GM23338 (cell line): ENCODE results near the gene CATSPERE. TPM values are rescaled to one million over a fixed set of nuclear protein-coding genes. Genes with fewer than 3 reads are reported as not detected.

Experiments
- ATAC-seq: fragments of 200-7000 bp; cut with Tn5 transposase; 3 replicates; pipeline ENCODE4 v1.9.1; 2020
- DNase-seq: peaks from one replicate; pipeline ENCODE4 v3.0.0-alpha.2; 2015; ENCODE audit warnings: low spot score
- H2AFZ ChIP-seq: fragments of 200-600 bp; sonication (generic); 2 replicates; pipeline ENCODE4 v1.8.0; 2016; ENCODE audit warnings: antibody characterized with exemption, mild to moderate bottlenecking, moderate library complexity
- H3F3A ChIP-seq: fragments of 200-600 bp; sonication (generic); replicated peaks from 2 replicates; pipeline ENCODE4 v1.8.0; 2017; ENCODE audit warnings: antibody characterized with exemption, mixed run types, low read depth
- H3K27ac ChIP-seq: fragments of 200-600 bp; sonication (generic); 2 replicates; pipeline ENCODE4 v1.6.1; 2016; ENCODE audit warnings: low read depth
- H3K27me3 ChIP-seq: fragments of 200-600 bp; sonication (generic); 2 replicates; pipeline ENCODE4 v1.8.0; 2016; ENCODE audit warnings: mild to moderate bottlenecking, mixed run types, moderate library complexity; ENCODE audit not compliant: insufficient read depth
- H3K36me3 ChIP-seq: fragments of 200-600 bp; sonication (generic); 2 replicates; pipeline ENCODE4 v1.8.0; 2016; ENCODE audit warnings: mild to moderate bottlenecking; ENCODE audit not compliant: insufficient read depth
- H3K4me1 ChIP-seq: fragments of 200-600 bp; sonication (generic); 2 replicates; pipeline ENCODE4 v1.8.0; 2016; ENCODE audit warnings: mild to moderate bottlenecking, moderate library complexity; ENCODE audit not compliant: insufficient read depth
- H3K4me2 ChIP-seq: fragments of 200-600 bp; sonication (generic); 2 replicates; pipeline ENCODE4 v1.7.1; 2017; ENCODE audit warnings: mixed run types
- H3K4me3 ChIP-seq: fragments of 200-600 bp; sonication (generic); 2 replicates; pipeline ENCODE4 v1.6.1; 2016; ENCODE audit warnings: mixed run types
- H3K79me2 ChIP-seq: fragments of 200-600 bp; sonication (generic); replicated peaks from 2 replicates; pipeline ENCODE4 v1.8.0; 2017; ENCODE audit warnings: mild to moderate bottlenecking; ENCODE audit not compliant: insufficient read depth
- H3K9me2 ChIP-seq: fragments of 200-600 bp; sonication (generic); 2 replicates; pipeline ENCODE4 v1.8.0; 2017; ENCODE audit not compliant: insufficient read depth
- H4K20me1 ChIP-seq: fragments of 200-600 bp; sonication (generic); replicated peaks from 2 replicates; pipeline ENCODE4 v1.8.0; 2017; ENCODE audit warnings: mild to moderate bottlenecking; ENCODE audit not compliant: insufficient read depth
- H3K27ac Mint-ChIP-seq: 2 replicates; pipeline ENCODE4 v1.8.0; 2020; ENCODE audit warnings: inconsistent platforms, mild to moderate bottlenecking, moderate library complexity, mixed read lengths
- H3K27me3 Mint-ChIP-seq: 3 replicates; pipeline ENCODE4 v1.8.0; 2022; ENCODE audit warnings: low read depth, mild to moderate bottlenecking, moderate library complexity, mixed read lengths, inconsistent platforms; ENCODE audit not compliant: insufficient read depth, poor library complexity
- H3K36me3 Mint-ChIP-seq: 3 replicates; pipeline ENCODE4 v1.8.0; 2021; ENCODE audit warnings: low read depth, mild to moderate bottlenecking, inconsistent platforms, moderate library complexity, mixed read lengths
- H3K4me1 Mint-ChIP-seq: 3 replicates; pipeline ENCODE4 v1.8.0; 2020; ENCODE audit warnings: mild to moderate bottlenecking, inconsistent platforms, mixed read lengths
- H3K4me3 Mint-ChIP-seq: 3 replicates; pipeline ENCODE4 v1.8.0; 2021; ENCODE audit warnings: moderate library complexity, mild to moderate bottlenecking, inconsistent platforms, mixed read lengths
- H3K9me3 Mint-ChIP-seq: 3 replicates; pipeline ENCODE4 v1.8.0; 2020; ENCODE audit warnings: moderate library complexity, mild to moderate bottlenecking, inconsistent platforms, mixed read lengths
- CREB1 ChIP-seq: fragments of 250-450 bp; sonication (Bioruptor Pico); IDR thresholded peaks from 2 replicates; pipeline ENCODE4 v1.5.0; 2020; ENCODE audit warnings: low read depth, mild to moderate bottlenecking, moderate library complexity
- CTCF ChIP-seq, 2 experiments: fragments of 200-600 bp in 1 of 2; sonication (generic) in 1 of 2; conservative IDR thresholded peaks; 2 replicates each; pipeline versions ENCODE4 v1.5.1 to v1.6.1; 2016 to 2017; ENCODE audit warnings: antibody characterized with exemption in 2 of 2, low read depth in 2 of 2, mild to moderate bottlenecking in 2 of 2, moderate library complexity in 1 of 2
- NANOG ChIP-seq: IDR thresholded peaks from 2 replicates; pipeline ENCODE4 v1.6.1; 2016; ENCODE audit warnings: antibody characterized with exemption, borderline replicate concordance
- STAT1 ChIP-seq: IDR thresholded peaks from one replicate; pipeline ENCODE4 v1.6.1; 2016; ENCODE audit warnings: antibody characterized with exemption; ENCODE audit not compliant: unreplicated experiment
- ZNF114 ChIP-seq: fragments of 250-450 bp; sonication (Bioruptor Pico); IDR thresholded peaks from 2 replicates; pipeline ENCODE4 v1.5.0; 2020; ENCODE audit warnings: mild to moderate bottlenecking, moderate library complexity
- ZNF331 ChIP-seq: fragments of 250-450 bp; sonication (Bioruptor Pico); IDR thresholded peaks from 2 replicates; pipeline ENCODE4 v1.5.0; 2020; ENCODE audit warnings: low read depth, mild to moderate bottlenecking, moderate library complexity
- ZNF462 ChIP-seq: fragments of 250-450 bp; sonication (Bioruptor Pico); IDR thresholded peaks from 2 replicates; pipeline ENCODE4 v1.5.0; 2020; ENCODE audit warnings: mild to moderate bottlenecking, moderate library complexity
- polyA plus RNA-seq: library from polyadenylated mRNA; unstranded; fragments of >200 nt; fragmentation: Nextera tagmentation; extraction: Ambion mirVana; gene quantifications from 2 replicates; pipeline ENCODE4 v1.2.1, GENCODE V29; 2016
- total RNA-seq: library from RNA; depleted of rRNA; stranded (reverse); fragments of >200 nt; shearing (Covaris generic); gene quantifications from 2 replicates; pipeline ENCODE4 v1.2.3, GENCODE V29; 2014

The CATSPERE gene
- total and polyA plus RNA-seq, 2 experiments from 2014 or later, result 0.70 TPM; not detected in 1

- TF ChIP-seq ZNF462 (CRISPR knock-in tag) (no peak), ZNF114 (CRISPR knock-in tag) (no peak), NANOG (no peak)
Measured at GRCh38 chr1:244585867-244586266, 124.8 kb downstream of the CATSPERE start (continued).

GRCh38 chr1:244590670-244591069 lies 129.6 kb downstream of the CATSPERE start:
- no peak overlapping the region for H3K4me3 Mint-ChIP-seq
- no peaks in the 10 kb centered on the region for H4K20me1 ChIP-seq
- H2AFZ ChIP-seq, result no peak overlapping the region
- peaks cover 12% of the 10 kb centered on the region for H3K9me3 Mint-ChIP-seq
- no peak overlapping the region for H3K27ac ChIP-seq
- H3K4me1 Mint-ChIP-seq, result no peaks in the 10 kb centered on the region
- ATAC-seq, result no peak
- H3K36me3 ChIP-seq, result no peaks in the 10 kb centered on the region
- H3K27ac Mint-ChIP-seq, result no peak overlapping the region
- DNase-seq, result no peak
- H3K36me3 Mint-ChIP-seq, result peaks cover 10% of the 10 kb centered on the region; the same call in 2 of the 3 replicates
- no peaks in the 10 kb centered on the region for H3K4me1 ChIP-seq
- H3K4me2 ChIP-seq, result no peak overlapping the region
- H3K27me3 ChIP-seq, result no peaks in the 10 kb centered on the region
- H3K27me3 Mint-ChIP-seq, result peaks cover 1% of the 10 kb centered on the region
- H3K79me2 ChIP-seq, result no peaks in the 10 kb centered on the region
- H3K9me2 ChIP-seq, result no peaks in the 10 kb centered on the region
- TF ChIP-seq CTCF (conservative IDR thresholded peaks at IDR 0.05; ENCODE audit: low read depth in 2 of 2) (no peak), CREB1 (no peak), STAT1 (no peak), NANOG (no peak), ZNF331 (CRISPR knock-in tag) (no peak)
- H3K4me3 ChIP-seq, result no peak overlapping the region
- H3F3A ChIP-seq, result no peaks in the 10 kb centered on the region
